ENCODE data around the gene UBAC1.

Gene UBAC1

DNA sequence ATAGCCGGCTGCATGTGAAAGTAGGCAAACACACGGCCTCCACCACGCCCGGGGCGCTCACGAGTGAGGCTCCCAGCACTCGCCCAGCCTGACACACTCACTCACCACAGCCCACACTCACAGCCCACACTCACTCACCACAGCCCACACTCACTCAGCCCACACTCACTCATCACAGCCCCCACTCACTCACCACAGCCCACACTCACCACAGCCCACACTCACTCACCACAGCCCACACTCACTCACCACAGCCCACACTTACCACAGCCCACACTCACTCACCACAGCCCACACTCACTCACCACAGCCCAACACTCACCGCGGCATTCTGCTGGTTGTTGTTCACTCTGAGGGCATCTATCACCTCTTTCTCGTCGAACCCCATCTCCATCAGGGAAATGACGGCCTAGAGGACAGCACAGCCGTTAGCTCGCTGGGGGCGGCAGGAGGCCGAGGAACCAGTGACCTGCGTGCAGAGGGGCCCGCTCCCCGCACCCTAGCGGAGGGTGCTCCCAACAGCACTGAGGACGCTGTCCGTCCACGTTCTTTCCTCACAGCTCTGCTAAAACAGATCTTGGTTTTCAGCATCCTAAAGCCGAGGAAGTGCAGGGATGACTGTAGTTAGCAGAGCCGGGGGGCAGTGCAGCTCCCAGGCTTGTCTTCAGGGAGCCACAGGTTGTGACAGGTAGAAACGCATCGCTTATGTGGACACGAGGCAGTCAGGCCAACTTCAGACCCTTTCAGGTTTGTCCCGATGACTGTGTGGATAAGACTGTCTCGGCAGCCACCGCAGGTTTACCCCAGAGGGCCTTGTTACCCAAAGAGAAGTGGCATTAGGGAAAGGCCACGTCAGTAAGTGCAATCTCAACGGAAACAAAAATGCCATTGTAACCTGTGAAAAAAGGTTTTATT, 21.6 kb downstream of the UBAC1 start:
- TF ChIP-seq, protein P1, sequence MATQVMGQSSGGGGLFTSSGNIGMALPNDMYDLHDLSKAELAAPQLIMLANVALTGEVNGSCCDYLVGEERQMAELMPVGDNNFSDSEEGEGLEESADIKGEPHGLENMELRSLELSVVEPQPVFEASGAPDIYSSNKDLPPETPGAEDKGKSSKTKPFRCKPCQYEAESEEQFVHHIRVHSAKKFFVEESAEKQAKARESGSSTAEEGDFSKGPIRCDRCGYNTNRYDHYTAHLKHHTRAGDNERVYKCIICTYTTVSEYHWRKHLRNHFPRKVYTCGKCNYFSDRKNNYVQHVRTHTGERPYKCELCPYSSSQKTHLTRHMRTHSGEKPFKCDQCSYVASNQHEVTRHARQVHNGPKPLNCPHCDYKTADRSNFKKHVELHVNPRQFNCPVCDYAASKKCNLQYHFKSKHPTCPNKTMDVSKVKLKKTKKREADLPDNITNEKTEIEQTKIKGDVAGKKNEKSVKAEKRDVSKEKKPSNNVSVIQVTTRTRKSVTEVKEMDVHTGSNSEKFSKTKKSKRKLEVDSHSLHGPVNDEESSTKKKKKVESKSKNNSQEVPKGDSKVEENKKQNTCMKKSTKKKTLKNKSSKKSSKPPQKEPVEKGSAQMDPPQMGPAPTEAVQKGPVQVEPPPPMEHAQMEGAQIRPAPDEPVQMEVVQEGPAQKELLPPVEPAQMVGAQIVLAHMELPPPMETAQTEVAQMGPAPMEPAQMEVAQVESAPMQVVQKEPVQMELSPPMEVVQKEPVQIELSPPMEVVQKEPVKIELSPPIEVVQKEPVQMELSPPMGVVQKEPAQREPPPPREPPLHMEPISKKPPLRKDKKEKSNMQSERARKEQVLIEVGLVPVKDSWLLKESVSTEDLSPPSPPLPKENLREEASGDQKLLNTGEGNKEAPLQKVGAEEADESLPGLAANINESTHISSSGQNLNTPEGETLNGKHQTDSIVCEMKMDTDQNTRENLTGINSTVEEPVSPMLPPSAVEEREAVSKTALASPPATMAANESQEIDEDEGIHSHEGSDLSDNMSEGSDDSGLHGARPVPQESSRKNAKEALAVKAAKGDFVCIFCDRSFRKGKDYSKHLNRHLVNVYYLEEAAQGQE (IDR thresholded peaks at IDR 0.05; ENCODE audit: insufficient read depth in 1 of 2, low read depth in 2 of 2, low read length in 2 of 2) = no peak
- no peak for TF ChIP-seq POLR2AphosphoS5 (IDR thresholded peaks at IDR 0.05; ENCODE audit: low read depth, low read length)
- TF ChIP-seq TAF1 (IDR thresholded peaks at IDR 0.05; ENCODE audit: borderline replicate concordance, insufficient read depth, low read length) = no peak
- TF ChIP-seq FOXP2 (optimal IDR thresholded peaks at IDR 0.05; ENCODE audit: borderline replicate concordance, extremely low read depth, extremely low read length, insufficient read depth) = no peak

DNA sequence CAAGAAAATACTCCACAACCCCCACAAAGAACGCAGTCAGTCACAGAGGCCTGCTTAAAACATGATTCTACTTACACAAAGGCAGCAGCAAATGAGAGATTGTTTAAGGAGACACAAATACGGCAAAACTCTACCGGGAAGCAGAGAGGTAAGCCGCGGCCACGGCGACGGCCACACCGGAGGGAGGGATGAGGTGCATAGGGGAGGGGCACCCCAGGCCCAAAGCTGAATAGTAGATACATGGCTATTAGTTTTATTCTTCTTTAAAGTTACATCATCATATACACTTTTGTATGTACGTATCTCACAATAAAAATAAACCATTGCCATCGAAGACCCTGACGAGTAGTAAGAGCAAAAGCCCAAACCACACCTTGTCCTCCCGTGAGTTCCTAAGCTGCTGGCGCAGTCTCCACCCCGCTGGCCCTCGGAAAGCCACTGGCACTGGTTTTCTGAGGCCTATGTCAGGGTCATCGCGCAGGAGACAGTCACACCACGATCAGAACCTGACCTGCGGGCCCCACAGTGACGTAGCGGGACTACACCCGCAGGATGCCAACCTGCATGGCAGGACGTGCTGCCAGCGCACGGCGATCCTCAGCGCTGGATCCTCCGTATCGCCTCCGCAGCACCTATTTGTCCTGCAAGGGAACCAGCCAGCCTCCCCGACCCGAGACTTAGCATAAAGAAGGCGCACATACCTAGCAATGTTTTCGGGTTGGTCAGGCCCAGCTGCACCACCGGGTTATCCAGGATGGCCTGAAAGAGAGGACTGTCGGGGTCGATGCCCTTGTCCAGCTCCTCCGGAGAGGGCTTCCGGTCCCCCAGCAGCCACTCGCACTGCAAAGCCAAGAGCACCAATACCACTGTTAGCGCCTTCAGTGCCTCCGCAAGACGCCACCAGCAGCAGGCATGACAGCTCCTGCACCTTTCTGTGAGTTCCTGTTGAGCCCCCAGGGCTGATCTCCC, 23.4 kb downstream of the UBAC1 start:
- TF ChIP-seq FOXP2 (optimal IDR thresholded peaks at IDR 0.05; ENCODE audit: borderline replicate concordance, extremely low read depth, extremely low read length, insufficient read depth) = no peak
- no peak for TF ChIP-seq SIN3A (IDR thresholded peaks at IDR 0.05; ENCODE audit: borderline replicate concordance, insufficient read depth, low read length)
- TF ChIP-seq, protein P1 (IDR thresholded peaks at IDR 0.05; ENCODE audit: insufficient read depth in 1 of 2, low read depth in 2 of 2, low read length in 2 of 2) = no peak
- no peak for TF ChIP-seq POLR2AphosphoS5 (IDR thresholded peaks at IDR 0.05; ENCODE audit: low read depth, low read length)
- no peak for TF ChIP-seq TAF1 (IDR thresholded peaks at IDR 0.05; ENCODE audit: borderline replicate concordance, insufficient read depth, low read length)

GRCh38 chr9:135933114-135933513, 28.1 kb downstream of the UBAC1 start:
- TF ChIP-seq, protein P1 (IDR thresholded peaks at IDR 0.05; ENCODE audit: insufficient read depth in 1 of 2, low read depth in 2 of 2, low read length in 2 of 2) = no peak
- no peak for TF ChIP-seq SIN3A (IDR thresholded peaks at IDR 0.05; ENCODE audit: borderline replicate concordance, insufficient read depth, low read length)
- no peak for TF ChIP-seq TAF1 (IDR thresholded peaks at IDR 0.05; ENCODE audit: borderline replicate concordance, insufficient read depth, low read length)
- no peak for TF ChIP-seq POLR2AphosphoS5 (IDR thresholded peaks at IDR 0.05; ENCODE audit: low read depth, low read length)
- no peak for TF ChIP-seq FOXP2 (optimal IDR thresholded peaks at IDR 0.05; ENCODE audit: borderline replicate concordance, extremely low read depth, extremely low read length, insufficient read depth)

- TF ChIP-seq FOXP2 (optimal IDR thresholded peaks at IDR 0.05; ENCODE audit: borderline replicate concordance, extremely low read depth, extremely low read length, insufficient read depth) (no peak), POLR2AphosphoS5 (IDR thresholded peaks at IDR 0.05; ENCODE audit: low read depth, low read length) (no peak), TAF1 (IDR thresholded peaks at IDR 0.05; ENCODE audit: borderline replicate concordance, insufficient read depth, low read length) (no peak), SIN3A (IDR thresholded peaks at IDR 0.05; ENCODE audit: borderline replicate concordance, insufficient read depth, low read length) (no peak)
- TF ChIP-seq, protein P1 (IDR thresholded peaks at IDR 0.05; ENCODE audit: insufficient read depth in 1 of 2, low read depth in 2 of 2, low read length in 2 of 2) = no peak
These were observed 28.5 kb downstream of the UBAC1 start for GRCh38 chr9:135932656-135933055.

Measured in PFSK-1 (cell line).